Vagina (tissue), 2 donors: ENCODE data around the gene LGALS3.

ENCODE experiments used
- CTCF ChIP-seq, 3 experiments: fragments of 450-650 bp in 2 of 3; fragments of 200-600 bp in 1 of 3; sonication (generic) in 1 of 3; IDR thresholded peaks; one replicate each; pipeline ENCODE4 v1.5.1; 2017 to 2019; ENCODE audit warnings: antibody characterized with exemption in 3 of 3, mild to moderate bottlenecking in 2 of 3, moderate library complexity in 2 of 3
- POLR2A ChIP-seq, 2 donors: fragments of 450-650 bp; IDR thresholded peaks; one replicate each; pipeline ENCODE4 v1.6.1; 2017; ENCODE audit warnings: antibody characterized with exemption in 2 of 2, mild to moderate bottlenecking in 2 of 2, moderate library complexity in 2 of 2
- POLR2AphosphoS5 ChIP-seq, 2 donors: sonication (generic); formaldehyde crosslinking; IDR thresholded peaks; one replicate each; pipeline ENCODE4 v1.9.0; 2017; ENCODE audit warnings: antibody characterized with exemption in 2 of 2, mild to moderate bottlenecking in 2 of 2, low read depth in 1 of 2; ENCODE audit not compliant: insufficient read depth in 1 of 2

GRCh38 chr14:55123101-55123500 is 6.0 kb upstream of the LGALS3 start:
- TF ChIP-seq CTCF (IDR thresholded peaks at IDR 0.05) = no peak
- no peak for TF ChIP-seq POLR2A (IDR thresholded peaks at IDR 0.05)
- no peak for TF ChIP-seq POLR2AphosphoS5 (IDR thresholded peaks at IDR 0.05; ENCODE audit: insufficient read depth in 1 of 2, low read depth in 1 of 2)
